CD4-positive, alpha-beta T cell treated with Interleukin-4 for 1 hour (primary cell): ENCODE data around the gene NAPEPLD.
"Not testable (repeated sequence)": the region's sequence is repeated elsewhere in the genome, so short reads cannot be mapped to it uniquely, and the experiment has no call there.

Source experiments
- DNase-seq, 2 donors: peaks; one replicate each; pipeline ENCODE4 v3.0.0-alpha.2; 2020 to 2022

The NAPEPLD gene

GRCh38 chr7:103148994-103149807 is at the start of gene NAPEPLD:
TSS of gene NAPEPLD (minus strand) at chr7:103149099. CDS start at chr7:103128776, 20,323 bp downstream.
- peak; percentile 74 to 81 for DNase-seq

- not testable (repeated sequence) for DNase-seq
These were observed 49.2 kb upstream of the NAPEPLD start for GRCh38 chr7:103198079-103198478.

DNA sequence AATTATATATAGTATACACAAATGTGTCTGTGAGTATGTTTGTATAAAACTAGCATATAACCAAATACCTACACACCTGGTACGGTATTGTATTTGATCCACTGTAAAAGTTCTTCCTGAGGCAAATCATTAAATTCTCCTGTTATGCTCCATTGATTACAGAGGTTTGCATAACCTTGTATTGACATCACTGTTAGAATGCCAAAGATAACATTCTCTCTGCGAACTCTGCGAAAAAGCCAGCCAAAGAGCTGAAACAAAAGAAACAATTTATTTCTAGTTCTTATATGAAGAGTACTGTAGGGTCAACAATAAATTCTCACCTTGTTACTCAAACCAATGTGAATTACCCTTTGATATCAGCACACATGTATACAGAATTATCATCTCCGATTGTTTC is 46.5 kb upstream of the NAPEPLD start:
- DNase-seq, result not testable (repeated sequence)

DNA sequence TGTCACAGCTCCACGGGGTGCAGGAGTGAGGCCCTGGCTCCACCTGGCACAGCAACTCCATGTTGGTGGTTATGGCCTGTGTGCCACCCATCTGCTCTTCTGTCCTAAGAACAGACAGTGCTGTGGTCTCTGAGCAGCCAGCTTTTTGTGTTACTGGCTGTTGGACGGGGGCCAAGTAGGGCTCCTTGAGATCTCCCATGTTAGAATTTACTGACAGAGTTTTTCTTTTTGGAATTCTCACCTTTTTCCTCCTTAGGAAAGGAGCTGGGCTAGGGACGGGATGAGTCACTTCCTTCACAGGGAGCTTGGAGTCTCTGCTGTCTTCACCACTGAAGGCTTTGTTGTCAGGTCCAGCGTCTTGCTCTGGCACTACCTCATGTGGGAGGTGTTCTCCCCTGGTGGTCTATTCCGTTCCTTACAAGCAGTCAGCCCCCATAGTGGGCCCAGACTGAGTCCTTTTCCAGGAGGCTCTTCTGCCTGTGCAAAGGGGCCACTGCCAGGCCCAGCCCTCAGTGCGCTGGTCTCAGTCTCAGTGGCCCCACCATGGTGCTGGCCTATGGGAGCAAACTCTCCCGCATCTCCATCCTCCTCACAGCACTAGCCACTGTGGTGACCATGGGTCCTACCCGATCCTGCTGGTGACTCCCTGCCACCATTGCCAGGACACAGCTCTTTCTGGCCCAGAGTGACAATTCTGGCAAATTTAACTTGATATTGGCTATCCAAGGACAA is 23.7 kb upstream of the NAPEPLD start:
- not testable (repeated sequence) for DNase-seq

- not testable (repeated sequence) for DNase-seq
These were observed 23.0 kb upstream of the NAPEPLD start for GRCh38 chr7:103171695-103172414.

DNA sequence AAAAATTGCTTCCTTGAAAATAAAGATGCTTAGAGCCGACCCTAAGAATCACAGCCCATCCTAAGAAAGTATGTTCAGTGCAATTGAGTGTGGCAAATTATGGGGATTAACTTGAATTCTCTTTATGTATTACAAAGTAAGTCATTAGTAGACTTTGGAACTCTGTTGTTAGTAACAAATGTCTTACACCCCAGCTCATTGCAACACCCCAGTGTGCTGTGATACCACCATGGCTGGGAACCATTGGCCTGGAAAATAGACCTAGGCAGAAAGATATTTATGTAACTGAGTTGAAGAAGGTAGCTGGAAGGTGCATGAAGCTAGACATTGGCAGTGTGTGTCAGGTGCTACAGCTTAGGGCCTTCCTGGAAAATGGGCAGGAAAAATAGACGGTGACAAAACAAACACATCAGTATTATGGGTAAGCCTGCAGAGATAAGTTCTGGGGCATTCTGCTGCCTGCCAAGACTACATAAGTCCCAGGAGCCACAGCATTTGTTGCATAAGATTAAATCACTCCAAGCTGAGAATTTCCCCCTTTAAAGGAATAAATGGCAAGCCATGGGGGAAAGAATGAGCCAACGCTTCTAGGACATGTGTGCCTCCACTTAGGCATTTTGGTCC is 18.1 kb upstream of the NAPEPLD start:
- DNase-seq, result not testable (repeated sequence)

DNA sequence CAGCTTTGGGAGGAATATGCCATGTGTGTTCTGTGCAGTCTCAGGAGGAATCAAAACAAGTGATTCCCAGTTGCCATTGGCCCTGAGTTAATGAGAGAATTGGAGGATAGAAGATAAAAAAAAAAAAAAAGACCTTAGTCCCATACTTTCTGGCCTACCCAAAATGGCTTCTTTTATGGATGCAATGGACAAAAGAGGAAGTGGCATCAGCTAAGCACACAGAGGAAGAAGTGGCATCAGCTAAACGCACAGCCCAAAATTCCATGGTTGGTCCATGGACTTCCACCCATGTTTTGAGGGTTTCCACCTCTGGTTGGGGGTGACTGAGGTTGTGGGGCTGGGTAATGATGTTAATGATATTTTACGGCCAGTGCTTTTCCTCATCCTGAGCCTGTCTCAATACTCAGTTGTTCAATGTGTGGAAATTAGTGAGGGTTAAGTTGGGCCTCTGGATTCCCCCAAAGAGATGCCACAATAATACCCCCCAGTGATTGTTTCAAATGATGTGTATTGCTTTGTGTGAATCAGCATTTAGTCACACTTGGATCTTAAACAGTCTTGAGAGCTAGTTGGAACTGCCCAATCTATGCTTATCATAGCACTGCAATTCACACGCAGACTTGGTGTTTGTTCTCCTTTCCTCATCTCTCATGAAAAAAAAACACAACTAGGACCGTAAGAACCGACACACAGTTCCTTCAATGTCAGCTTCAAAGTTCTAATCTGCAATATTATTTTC is 14.4 kb upstream of the NAPEPLD start:
- DNase-seq, result not testable (repeated sequence)

DNA sequence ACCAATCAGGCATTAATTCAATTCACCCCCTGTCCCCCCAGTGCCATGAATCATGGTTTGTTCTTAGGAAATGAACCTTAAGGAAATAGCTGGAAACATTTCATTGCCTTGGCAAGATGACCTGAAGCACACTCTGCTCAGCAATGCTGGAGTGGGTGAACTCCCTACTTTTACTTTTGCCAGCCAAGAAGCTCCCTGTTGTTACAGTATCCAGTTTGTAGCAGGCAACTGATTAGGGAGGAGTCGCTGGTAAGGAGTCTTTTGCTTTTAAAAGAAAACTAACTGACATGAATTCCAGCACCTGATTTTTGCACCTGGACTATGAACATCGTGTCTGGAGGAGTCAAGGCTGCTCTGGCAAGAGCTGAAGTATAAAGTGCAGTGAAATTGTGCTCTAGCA is 13.7 kb upstream of the NAPEPLD start:
- not testable (repeated sequence) for DNase-seq

- not testable (repeated sequence) for DNase-seq
These were observed 13.2 kb upstream of the NAPEPLD start for GRCh38 chr7:103161998-103162616.

- not testable (repeated sequence) for DNase-seq
These were observed 10.2 kb upstream of the NAPEPLD start for GRCh38 chr7:103159072-103159471.

DNA sequence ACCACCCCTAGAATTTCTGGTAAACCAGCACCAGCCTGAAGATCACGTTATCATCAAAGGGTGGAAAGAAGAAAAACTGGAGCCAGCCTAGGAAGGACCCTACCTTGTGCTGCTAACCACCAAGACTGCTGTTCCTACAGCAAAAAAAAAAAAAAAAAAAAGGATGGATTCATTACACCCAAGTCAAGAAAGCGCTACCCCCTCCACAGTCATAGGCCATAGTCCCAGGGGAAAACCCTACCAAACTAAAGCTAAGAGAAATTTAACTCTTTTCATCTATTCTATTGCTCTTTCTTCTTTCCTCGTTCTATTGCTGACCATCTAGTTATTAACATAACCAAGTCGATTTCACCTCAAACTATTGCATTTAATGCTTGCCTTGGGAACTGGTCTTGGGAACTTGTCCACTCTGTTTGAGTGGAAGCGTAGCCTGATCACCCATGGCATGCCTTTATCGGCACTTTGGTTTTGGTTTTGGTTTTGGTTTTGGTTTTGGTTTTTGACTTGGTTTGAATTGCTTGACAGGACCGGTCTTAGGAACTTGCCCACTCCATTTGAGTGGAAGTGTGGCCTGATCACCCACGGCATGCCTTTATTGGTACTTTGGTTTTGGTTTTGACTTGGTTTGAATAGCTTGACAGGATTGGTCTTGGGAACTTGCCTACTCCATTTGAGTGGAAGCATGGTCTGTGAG is 6.6 kb upstream of the NAPEPLD start:
- peak in 1 of 2 donors; percentile 51 for DNase-seq

DNA sequence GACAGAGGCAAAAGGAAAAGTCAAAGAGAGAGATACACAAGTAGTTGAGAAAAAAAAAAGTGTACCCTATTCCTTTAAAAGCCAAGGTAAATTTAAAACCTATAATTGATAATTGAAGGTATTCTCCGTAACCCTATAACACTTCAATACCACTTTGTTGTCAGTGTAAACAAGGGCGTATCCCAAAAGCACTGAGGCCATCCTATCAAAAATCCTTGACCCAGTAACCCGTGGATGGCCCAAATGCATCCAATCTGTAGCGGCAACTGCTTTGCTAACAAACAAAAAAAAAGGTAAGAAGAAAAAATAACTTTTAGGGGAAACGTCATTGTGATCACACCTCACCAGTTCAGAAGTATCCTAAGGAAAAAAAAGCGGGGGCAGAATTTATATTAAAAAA is 5.1 kb upstream of the NAPEPLD start:
- DNase-seq, result no peak

DNA sequence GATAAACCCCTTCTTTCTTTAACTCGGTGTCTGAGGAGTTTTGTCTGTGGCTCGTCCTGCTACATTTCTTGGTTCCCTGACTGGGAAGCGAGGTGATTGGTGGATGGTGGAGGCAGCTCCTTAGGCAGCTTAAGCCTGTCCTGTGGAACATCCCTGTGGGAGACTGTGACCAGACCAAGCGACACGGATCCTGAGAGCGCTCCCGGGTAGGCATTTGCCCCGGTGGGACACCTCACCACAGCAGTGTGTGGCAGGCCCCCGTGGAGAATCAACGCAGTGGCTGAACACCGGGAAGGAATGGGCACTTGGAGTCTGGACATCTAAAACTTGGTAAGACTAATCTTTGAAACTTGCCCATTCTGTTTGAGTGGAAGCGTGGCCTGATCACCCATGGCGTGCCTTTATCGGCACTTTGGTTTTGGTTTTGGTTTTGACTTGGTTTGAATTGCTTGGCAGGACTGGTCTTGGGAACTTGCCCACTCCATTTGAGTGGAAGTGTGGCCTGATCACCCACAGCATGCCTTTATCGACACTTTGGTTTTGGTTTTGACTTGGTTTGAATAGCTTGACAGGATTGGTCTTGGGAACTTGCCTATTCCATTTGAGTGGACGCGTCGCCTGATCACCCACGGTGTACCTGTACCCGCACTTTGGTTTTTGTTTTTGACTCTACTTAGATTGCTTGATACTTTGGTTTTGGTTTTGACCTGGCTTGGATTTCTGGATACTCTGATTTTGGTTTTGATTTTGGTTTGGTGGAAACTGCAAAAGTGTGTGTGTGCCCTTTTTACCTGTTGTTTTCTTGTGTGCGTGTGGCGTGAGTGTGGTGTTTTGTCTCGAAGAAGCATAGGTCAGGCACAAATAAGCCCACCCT is 4.1 kb upstream of the NAPEPLD start:
- DNase-seq, result not testable (repeated sequence)

- not testable (repeated sequence) for DNase-seq
These were observed 3.2 kb upstream of the NAPEPLD start for GRCh38 chr7:103151993-103152676.

GRCh38 chr7:103150192-103150591 is 1.3 kb upstream of the NAPEPLD start:
- no peak for DNase-seq

DNA sequence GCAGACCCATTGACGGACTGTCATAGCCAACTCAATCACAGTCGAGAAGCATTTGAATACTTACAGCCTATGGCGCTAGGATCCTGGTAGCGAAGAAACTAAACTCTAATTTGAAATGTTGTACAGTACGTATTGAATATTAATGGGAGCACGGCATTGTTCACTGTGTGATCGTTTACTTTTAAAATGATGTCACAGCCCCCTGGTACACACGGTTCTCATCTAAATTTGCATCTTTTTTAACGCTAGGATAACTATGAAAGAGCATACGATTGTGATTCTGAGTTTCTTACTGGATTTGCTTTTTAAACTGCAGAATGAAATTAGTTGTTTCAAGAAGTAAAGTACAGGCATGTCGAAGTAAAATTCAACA is 895 bp upstream of the NAPEPLD start:
- DNase-seq, result no peak

DNA sequence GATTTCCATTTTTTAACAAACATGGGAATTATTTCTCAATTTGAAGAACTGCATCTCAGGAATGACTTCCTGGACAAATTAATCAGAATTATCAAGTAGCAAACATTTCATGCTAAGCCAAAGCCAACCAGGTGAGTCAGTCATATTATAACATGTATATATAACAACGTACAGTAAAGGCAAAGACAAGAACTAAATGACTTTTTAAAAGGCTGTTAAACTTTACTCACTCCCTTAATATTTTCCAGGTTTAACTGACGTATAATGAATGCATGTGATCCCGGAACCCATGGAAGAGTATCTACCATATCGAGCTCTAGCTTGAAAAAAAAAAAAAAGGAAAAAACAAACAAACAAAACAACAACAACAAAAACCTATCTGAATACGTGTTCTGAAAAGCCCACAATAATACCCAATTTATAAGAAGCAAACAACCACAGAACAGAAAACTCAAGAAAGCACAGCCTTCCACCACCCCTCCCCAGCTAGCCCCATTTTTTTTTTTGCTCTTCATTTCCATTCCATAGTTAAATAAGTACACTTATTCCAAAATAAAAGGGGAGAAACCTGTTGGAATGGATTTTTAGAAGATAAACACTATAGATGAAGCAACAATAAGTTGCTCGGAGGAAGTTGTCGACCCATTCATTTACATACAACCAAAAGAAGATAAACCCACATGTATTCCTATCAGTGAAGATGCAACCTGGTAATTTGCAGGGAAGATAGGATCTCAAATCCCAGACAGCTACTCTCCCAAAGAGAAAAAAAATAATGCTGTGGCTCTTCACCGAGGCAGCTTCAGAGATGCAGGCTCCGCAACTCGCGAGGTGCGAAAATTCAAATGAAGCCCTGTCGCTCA is 537 bp downstream of the NAPEPLD start:
- no peak for DNase-seq

- not testable (repeated sequence) for DNase-seq
These were observed 4.1 kb downstream of the NAPEPLD start for GRCh38 chr7:103144754-103145153.
